Chondrocyte (in vitro differentiated cells): ENCODE data around the gene AKR7A2. TPM values are rescaled to one million over a fixed set of nuclear protein-coding genes. Genes with fewer than 3 reads are reported as not detected.

ENCODE experiments used
- DNase-seq: peaks from one replicate; pipeline ENCODE4 v3.0.0; 2021; ENCODE audit warnings: mixed read lengths, low spot score
- H3K27ac Mint-ChIP-seq: one replicate; pipeline ENCODE4 v1.8.0; 2021; ENCODE audit warnings: mild to moderate bottlenecking, moderate library complexity, mixed read lengths; ENCODE audit not compliant: unreplicated experiment
- H3K27me3 Mint-ChIP-seq: 2 replicates; pipeline ENCODE4 v1.8.0; 2021; ENCODE audit warnings: low read depth, mixed read lengths
- H3K36me3 Mint-ChIP-seq: 2 replicates; pipeline ENCODE4 v1.8.0; 2021; ENCODE audit warnings: low read depth, mixed read lengths
- H3K4me1 Mint-ChIP-seq: 2 replicates; pipeline ENCODE4 v1.8.0; 2021; ENCODE audit warnings: low read depth, mild to moderate bottlenecking, mixed read lengths
- H3K4me3 Mint-ChIP-seq: one replicate; pipeline ENCODE4 v1.8.0; 2021; ENCODE audit warnings: mild to moderate bottlenecking, moderate library complexity, mixed read lengths; ENCODE audit not compliant: unreplicated experiment
- H3K9me3 Mint-ChIP-seq: 2 replicates; pipeline ENCODE4 v1.8.0; 2021; ENCODE audit warnings: low read depth, mixed read lengths
- CTCF ChIP-seq: fragments of 200-600 bp; sonication (generic); IDR thresholded peaks from 2 replicates; pipeline ENCODE4 v1.5.0; 2021; ENCODE audit warnings: antibody characterized with exemption, mild to moderate bottlenecking, moderate library complexity
- total RNA-seq: library from RNA; stranded (reverse); gene quantifications from 3 replicates; pipeline ENCODE4 v1.2.1, GENCODE V29; 2021

Gene AKR7A2
- total RNA-seq, 1 donor from 2014 or later: 46.6 TPM

- no peak overlapping the region for H3K27ac Mint-ChIP-seq
These were observed 35.7 kb upstream of the AKR7A2 start for GRCh38 chr1:19347533-19348172.

GRCh38 chr1:19346026-19346425 is 34.1 kb upstream of the AKR7A2 start:
- no peak for DNase-seq
- Mint-ChIP-seq H3K9me3 (no peaks in the 10 kb centered on the region), H3K4me3 (no peak overlapping the region), H3K27ac (no peak overlapping the region), H3K27me3 (no peaks in the 10 kb centered on the region), H3K36me3 (peaks cover 26% of the 10 kb centered on the region), H3K4me1 (no peaks in the 10 kb centered on the region)
- no peak for TF ChIP-seq CTCF

More at GRCh38 chr1:19347533-19348172, 35.7 kb upstream of the AKR7A2 start:
- Mint-ChIP-seq H3K4me1 (no peaks in the 10 kb centered on the region), H3K36me3 (peaks cover 25% of the 10 kb centered on the region), H3K4me3 (no peak overlapping the region), H3K9me3 (no peaks in the 10 kb centered on the region), H3K27me3 (no peaks in the 10 kb centered on the region)
- no peak for DNase-seq
- TF ChIP-seq CTCF: no peak

GRCh38 chr1:19345391-19345790 is 33.4 kb upstream of the AKR7A2 start:
- no peaks in the 10 kb centered on the region for H3K4me1 Mint-ChIP-seq
- H3K4me3 Mint-ChIP-seq: no peak overlapping the region
- no peak for TF ChIP-seq CTCF
- DNase-seq: no peak
- H3K36me3 Mint-ChIP-seq: peaks cover 30% of the 10 kb centered on the region
- H3K27ac Mint-ChIP-seq: no peak overlapping the region
- H3K27me3 Mint-ChIP-seq: no peaks in the 10 kb centered on the region
- no peaks in the 10 kb centered on the region for H3K9me3 Mint-ChIP-seq

GRCh38 chr1:19344831-19345230 is 32.9 kb upstream of the AKR7A2 start:
- H3K4me1 Mint-ChIP-seq: no peaks in the 10 kb centered on the region
- no peak for DNase-seq
- peak overlapping the region; percentile 45 for H3K27ac Mint-ChIP-seq
- peaks cover 28% of the 10 kb centered on the region for H3K36me3 Mint-ChIP-seq
- H3K4me3 Mint-ChIP-seq: no peak overlapping the region
- no peak for TF ChIP-seq CTCF
- H3K27me3 Mint-ChIP-seq: no peaks in the 10 kb centered on the region
- no peaks in the 10 kb centered on the region for H3K9me3 Mint-ChIP-seq

- Mint-ChIP-seq H3K9me3 (no peaks in the 10 kb centered on the region), H3K36me3 (peaks cover 26% of the 10 kb centered on the region), H3K27ac (peak overlapping the region; percentile 45), H3K27me3 (no peaks in the 10 kb centered on the region), H3K4me1 (no peaks in the 10 kb centered on the region), H3K4me3 (no peak overlapping the region)
- DNase-seq: no peak
- TF ChIP-seq CTCF: peak; percentile 86
These were observed 32.4 kb upstream of the AKR7A2 start for GRCh38 chr1:19344372-19344810.
